HCT116 (cell line): ENCODE data around the gene MYZAP. TPM values are rescaled to one million over a fixed set of nuclear protein-coding genes. Genes with fewer than 3 reads are reported as not detected.

Source experiments
- ATAC-seq: fragments of 200-7000 bp; cut with Tn5 transposase; 2 replicates; pipeline ENCODE4 v1.9.1; 2020; ENCODE audit warnings: mild to moderate bottlenecking, moderate library complexity
- BruUV-seq: library from RNA; stranded (reverse); fragments of 400-500 nt; replicated peaks from 2 replicates; lab custom pipeline; 2021; lab: Mats Ljungman, UMichigan
- CTCF ChIA-PET: fragments of 300-600 bp; sonication (Branson Sonifier 250); formaldehyde crosslinking; loops from one replicate; lab custom pipeline; 2021; ENCODE audit warnings: antibody characterized with exemption; lab: Charles Lee
- POLR2A ChIA-PET: fragments of 300-600, 350-600 bp; sonication (Branson Sonifier 250); formaldehyde crosslinking; loops from one replicate; lab custom pipeline; 2021; ENCODE audit warnings: antibody characterized with exemption; lab: Charles Lee
- RAD21 ChIA-PET, 2 experiments: fragments of 300-600 bp; sonication (Branson Sonifier 250); formaldehyde crosslinking; loops; one replicate each; lab custom pipeline; 2023; ENCODE audit warnings: low total read pairs in 2 of 2; ENCODE audit not compliant: uncharacterized antibody in 2 of 2, unreplicated experiment in 2 of 2, low non-redundant PET in 1 of 2; lab: Charles Lee
- DNase-seq: peaks from one replicate; pipeline ENCODE4 v3.0.0-alpha.2; 2010; ENCODE audit warnings: low read depth, low spot score
- H2AFZ ChIP-seq: fragments of 200-600 bp; shearing (Covaris generic), sonication (generic); 2 replicates; pipeline ENCODE4 v1.6.1; 2017; ENCODE audit warnings: low read depth, mixed run types, mixed read lengths, antibody characterized with exemption, low read length; ENCODE audit not compliant: poor library complexity, severe bottlenecking
- H3K27ac ChIP-seq: 2 replicates; pipeline ENCODE4 v1.5.1; 2012; ENCODE audit warnings: low read depth, low read length
- H3K27me3 ChIP-seq: fragments of 200-600 bp; sonication (generic); 2 replicates; pipeline ENCODE4 v1.6.1; 2016; ENCODE audit warnings: mixed run types, low read length, mixed read lengths; ENCODE audit not compliant: insufficient read depth
- H3K36me3 ChIP-seq, 2 experiments: fragments of 200-500 bp in 1 of 2; fragments of 200-600 bp in 1 of 2; sonication (Bioruptor generic) in 1 of 2; sonication (generic) in 1 of 2; 2 replicates each; pipeline versions ENCODE4 v1.5.1 to v1.6.1; 2014 to 2016; ENCODE audit warnings: low read length in 2 of 2, inconsistent platforms in 1 of 2, mixed read lengths in 1 of 2, mixed run types in 1 of 2; ENCODE audit not compliant: insufficient read depth in 2 of 2, control insufficient read depth in 1 of 2
- H3K4me1 ChIP-seq, 2 experiments: fragments of 200-600 bp in 1 of 2; sonication (generic) in 1 of 2; 2 replicates each; pipeline versions ENCODE4 v1.5.1 to v1.6.1; 2012 to 2017; ENCODE audit warnings: low read length in 2 of 2, inconsistent platforms in 1 of 2, mild to moderate bottlenecking in 1 of 2, mixed read lengths in 1 of 2, mixed run types in 1 of 2, moderate library complexity in 1 of 2; ENCODE audit not compliant: insufficient read depth in 2 of 2, control insufficient read depth in 1 of 2
- H3K4me2 ChIP-seq: fragments of 200-600 bp; sonication (generic); 2 replicates; pipeline ENCODE4 v1.6.1; 2017; ENCODE audit warnings: mixed run types, low read length, mixed read lengths
- H3K4me3 ChIP-seq, 2 experiments: fragments of 200-600 bp in 1 of 2; sonication (generic) in 1 of 2; replicated peaks in 1 of 2; 2 replicates each; pipeline ENCODE4 v1.5.1; 2011 to 2016; ENCODE audit warnings: low read length in 2 of 2, control low read depth in 1 of 2, low read depth in 1 of 2, mild to moderate bottlenecking in 1 of 2, mixed read lengths in 1 of 2, mixed run types in 1 of 2
- H3K79me2 ChIP-seq: fragments of 200-600 bp; sonication (generic); 2 replicates; pipeline ENCODE4 v1.6.1; 2017; ENCODE audit warnings: mild to moderate bottlenecking, mixed run types, low read length, moderate library complexity, mixed read lengths; ENCODE audit not compliant: insufficient read depth
- H3K9ac ChIP-seq: fragments of 200-600 bp; sonication (generic); 2 replicates; pipeline ENCODE4 v1.6.1; 2016; ENCODE audit warnings: low read length, mixed read lengths
- H3K9me2 ChIP-seq: fragments of 200-600 bp; sonication (generic), shearing (Covaris generic); 2 replicates; pipeline ENCODE4 v1.6.1; 2017; ENCODE audit warnings: mixed run types, mild to moderate bottlenecking, moderate library complexity; ENCODE audit not compliant: insufficient read depth
- H3K9me3 ChIP-seq, 2 experiments: fragments of 200-500 bp in 1 of 2; fragments of 200-600 bp in 1 of 2; sonication (Bioruptor generic) in 1 of 2; sonication (generic) in 1 of 2; 2 replicates each; pipeline ENCODE4 v1.6.1; 2014 to 2017; ENCODE audit warnings: low read length in 2 of 2, mixed read lengths in 2 of 2, inconsistent platforms in 1 of 2, low read depth in 1 of 2, mild to moderate bottlenecking in 1 of 2, mixed run types in 1 of 2, moderate library complexity in 1 of 2; ENCODE audit not compliant: control insufficient read depth in 1 of 2, insufficient read depth in 1 of 2
- H4K20me1 ChIP-seq: fragments of 200-600 bp; sonication (generic), shearing (Covaris generic); 2 replicates; pipeline ENCODE4 v1.6.1; 2017; ENCODE audit warnings: mixed run types, mild to moderate bottlenecking, moderate library complexity; ENCODE audit not compliant: insufficient read depth
- RAD21 ChIP-seq: IDR thresholded peaks from 2 replicates; pipeline ENCODE4 v1.6.1; 2012; ENCODE audit warnings: low read depth, mild to moderate bottlenecking
- SIN3A ChIP-seq: IDR thresholded peaks from 2 replicates; pipeline ENCODE4 v1.6.1; 2012; ENCODE audit warnings: low read depth
- SRF ChIP-seq: IDR thresholded peaks from 2 replicates; pipeline ENCODE4 v1.6.1; 2012; ENCODE audit warnings: low read depth
- intact Hi-C: fragments of 100-400 bp; cut with micrococcal nuclease; formaldehyde crosslinking; loops from 2 replicates; pipeline ENCODE4 v1.10.0; 2022
- total RNA-seq: library from RNA; stranded (reverse); gene quantifications from one replicate; pipeline ENCODE4 v1.2.1, GENCODE V29; 2021; ENCODE audit not compliant: unreplicated experiment
- TF ChIP-seq, protein P1 (sequence below), 3 experiments: fragments of 200-600 bp in 1 of 3; sonication (generic) in 1 of 3; IDR thresholded peaks in 2 of 3; conservative IDR thresholded peaks in 1 of 3; 2 replicates each; pipeline ENCODE4 v1.5.1; 2012 to 2017; ENCODE audit warnings: low read depth in 2 of 3, low read length in 2 of 3, antibody characterized with exemption in 1 of 3, borderline replicate concordance in 1 of 3, control low read depth in 1 of 3, mild to moderate bottlenecking in 1 of 3, mixed read lengths in 1 of 3, mixed run types in 1 of 3, moderate library complexity in 1 of 3; ENCODE audit not compliant: insufficient read depth in 1 of 3
- TF ChIP-seq, protein P2 (sequence below): IDR thresholded peaks from 2 replicates; pipeline ENCODE4 v1.6.1; 2012
- TF ChIP-seq, protein P3 (sequence below): IDR thresholded peaks from 2 replicates; pipeline ENCODE4 v1.6.1; 2011; ENCODE audit warnings: mild to moderate bottlenecking, low read length, moderate library complexity; ENCODE audit not compliant: insufficient replicate concordance; ENCODE audit errors: extremely low read depth
- TF ChIP-seq, protein P4 (sequence below): IDR thresholded peaks from 2 replicates; pipeline ENCODE4 v1.6.1; 2012; ENCODE audit warnings: low read depth

The MYZAP gene
- total RNA-seq, 1 experiment from 2014 or later = 5.8 TPM

DNA sequence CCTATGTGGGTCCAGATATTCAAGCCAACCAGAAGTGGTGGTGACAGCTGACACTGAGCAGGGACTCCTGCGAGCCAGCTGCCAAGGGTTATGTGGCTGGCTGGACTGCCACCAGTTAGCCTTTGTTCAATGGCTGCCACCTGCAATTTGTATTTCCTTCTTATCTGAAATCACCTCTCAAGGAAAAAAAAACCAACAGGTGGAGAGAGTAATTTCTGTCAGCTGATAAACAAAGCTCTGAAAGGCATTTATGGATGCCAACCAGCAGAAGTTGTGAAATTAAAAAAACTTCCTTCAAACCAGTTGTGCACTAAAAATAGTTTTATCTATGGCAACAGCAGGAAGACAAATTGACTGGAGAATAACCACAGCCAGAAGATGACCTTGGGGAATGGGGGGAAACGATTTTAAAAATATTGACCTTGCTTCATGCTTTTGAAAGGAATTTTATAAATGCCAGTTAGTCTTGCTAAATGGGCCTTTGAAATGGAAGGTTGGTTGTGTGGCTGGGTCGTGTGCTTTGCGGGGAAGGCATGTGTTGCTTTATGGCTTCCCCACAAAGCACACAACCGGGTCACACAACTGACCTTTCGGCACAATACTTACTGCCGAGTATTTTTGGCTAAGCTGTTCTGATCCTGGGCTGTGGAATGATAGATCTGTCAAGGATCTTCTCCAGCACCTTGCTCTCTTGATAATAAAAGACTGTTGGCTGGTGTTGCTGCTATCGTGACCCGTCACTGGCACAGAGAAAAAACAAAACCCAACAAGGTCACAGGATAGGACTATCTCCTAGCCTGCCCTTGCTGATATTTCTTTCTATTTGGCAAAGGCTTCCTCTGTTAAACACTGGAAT, 3.5 kb downstream of the MYZAP start:
- intact Hi-C loops = no loop called here
- Histone ChIP-seq H3K9ac (no peak overlapping the region), H3K4me2 (no peak overlapping the region), H3K36me3 (no peaks in the 10 kb centered on the region), H2AFZ (no peak overlapping the region), H3K9me2 (no peaks in the 10 kb centered on the region), H3K27me3 (no peaks in the 10 kb centered on the region), H3K4me3 (no peak overlapping the region), H4K20me1 (no peaks in the 10 kb centered on the region), H3K4me1 (peaks cover 11 to 38% of the 10 kb centered on the region in 2 experiments), H3K9me3 (no peaks in the 10 kb centered on the region), H3K79me2 (no peaks in the 10 kb centered on the region), H3K27ac (no peak overlapping the region)
- DNase-seq = no peak
- ChIA-PET POLR2A (no interaction called here), RAD21 (no interaction called here), CTCF (no interaction called here)
- ATAC-seq = no peak
- BruUV-seq = no TSS peak
- TF ChIP-seq SIN3A (no peak), SRF (no peak), RAD21 (no peak)
- TF ChIP-seq, protein P1, sequence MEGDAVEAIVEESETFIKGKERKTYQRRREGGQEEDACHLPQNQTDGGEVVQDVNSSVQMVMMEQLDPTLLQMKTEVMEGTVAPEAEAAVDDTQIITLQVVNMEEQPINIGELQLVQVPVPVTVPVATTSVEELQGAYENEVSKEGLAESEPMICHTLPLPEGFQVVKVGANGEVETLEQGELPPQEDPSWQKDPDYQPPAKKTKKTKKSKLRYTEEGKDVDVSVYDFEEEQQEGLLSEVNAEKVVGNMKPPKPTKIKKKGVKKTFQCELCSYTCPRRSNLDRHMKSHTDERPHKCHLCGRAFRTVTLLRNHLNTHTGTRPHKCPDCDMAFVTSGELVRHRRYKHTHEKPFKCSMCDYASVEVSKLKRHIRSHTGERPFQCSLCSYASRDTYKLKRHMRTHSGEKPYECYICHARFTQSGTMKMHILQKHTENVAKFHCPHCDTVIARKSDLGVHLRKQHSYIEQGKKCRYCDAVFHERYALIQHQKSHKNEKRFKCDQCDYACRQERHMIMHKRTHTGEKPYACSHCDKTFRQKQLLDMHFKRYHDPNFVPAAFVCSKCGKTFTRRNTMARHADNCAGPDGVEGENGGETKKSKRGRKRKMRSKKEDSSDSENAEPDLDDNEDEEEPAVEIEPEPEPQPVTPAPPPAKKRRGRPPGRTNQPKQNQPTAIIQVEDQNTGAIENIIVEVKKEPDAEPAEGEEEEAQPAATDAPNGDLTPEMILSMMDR (IDR thresholded peaks at IDR 0.05 in 2 of 3, conservative IDR thresholded peaks at IDR 0.05 in 1 of 3; ENCODE audit: borderline replicate concordance in 1 of 3, insufficient read depth in 1 of 3, low read depth in 2 of 3, low read length in 2 of 3) = no peak
- TF ChIP-seq, protein P2, sequence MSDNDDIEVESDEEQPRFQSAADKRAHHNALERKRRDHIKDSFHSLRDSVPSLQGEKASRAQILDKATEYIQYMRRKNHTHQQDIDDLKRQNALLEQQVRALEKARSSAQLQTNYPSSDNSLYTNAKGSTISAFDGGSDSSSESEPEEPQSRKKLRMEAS = no peak
- TF ChIP-seq, protein P3, sequence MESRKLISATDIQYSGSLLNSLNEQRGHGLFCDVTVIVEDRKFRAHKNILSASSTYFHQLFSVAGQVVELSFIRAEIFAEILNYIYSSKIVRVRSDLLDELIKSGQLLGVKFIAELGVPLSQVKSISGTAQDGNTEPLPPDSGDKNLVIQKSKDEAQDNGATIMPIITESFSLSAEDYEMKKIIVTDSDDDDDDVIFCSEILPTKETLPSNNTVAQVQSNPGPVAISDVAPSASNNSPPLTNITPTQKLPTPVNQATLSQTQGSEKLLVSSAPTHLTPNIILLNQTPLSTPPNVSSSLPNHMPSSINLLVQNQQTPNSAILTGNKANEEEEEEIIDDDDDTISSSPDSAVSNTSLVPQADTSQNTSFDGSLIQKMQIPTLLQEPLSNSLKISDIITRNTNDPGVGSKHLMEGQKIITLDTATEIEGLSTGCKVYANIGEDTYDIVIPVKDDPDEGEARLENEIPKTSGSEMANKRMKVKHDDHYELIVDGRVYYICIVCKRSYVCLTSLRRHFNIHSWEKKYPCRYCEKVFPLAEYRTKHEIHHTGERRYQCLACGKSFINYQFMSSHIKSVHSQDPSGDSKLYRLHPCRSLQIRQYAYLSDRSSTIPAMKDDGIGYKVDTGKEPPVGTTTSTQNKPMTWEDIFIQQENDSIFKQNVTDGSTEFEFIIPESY = no peak
- TF ChIP-seq, protein P4, sequence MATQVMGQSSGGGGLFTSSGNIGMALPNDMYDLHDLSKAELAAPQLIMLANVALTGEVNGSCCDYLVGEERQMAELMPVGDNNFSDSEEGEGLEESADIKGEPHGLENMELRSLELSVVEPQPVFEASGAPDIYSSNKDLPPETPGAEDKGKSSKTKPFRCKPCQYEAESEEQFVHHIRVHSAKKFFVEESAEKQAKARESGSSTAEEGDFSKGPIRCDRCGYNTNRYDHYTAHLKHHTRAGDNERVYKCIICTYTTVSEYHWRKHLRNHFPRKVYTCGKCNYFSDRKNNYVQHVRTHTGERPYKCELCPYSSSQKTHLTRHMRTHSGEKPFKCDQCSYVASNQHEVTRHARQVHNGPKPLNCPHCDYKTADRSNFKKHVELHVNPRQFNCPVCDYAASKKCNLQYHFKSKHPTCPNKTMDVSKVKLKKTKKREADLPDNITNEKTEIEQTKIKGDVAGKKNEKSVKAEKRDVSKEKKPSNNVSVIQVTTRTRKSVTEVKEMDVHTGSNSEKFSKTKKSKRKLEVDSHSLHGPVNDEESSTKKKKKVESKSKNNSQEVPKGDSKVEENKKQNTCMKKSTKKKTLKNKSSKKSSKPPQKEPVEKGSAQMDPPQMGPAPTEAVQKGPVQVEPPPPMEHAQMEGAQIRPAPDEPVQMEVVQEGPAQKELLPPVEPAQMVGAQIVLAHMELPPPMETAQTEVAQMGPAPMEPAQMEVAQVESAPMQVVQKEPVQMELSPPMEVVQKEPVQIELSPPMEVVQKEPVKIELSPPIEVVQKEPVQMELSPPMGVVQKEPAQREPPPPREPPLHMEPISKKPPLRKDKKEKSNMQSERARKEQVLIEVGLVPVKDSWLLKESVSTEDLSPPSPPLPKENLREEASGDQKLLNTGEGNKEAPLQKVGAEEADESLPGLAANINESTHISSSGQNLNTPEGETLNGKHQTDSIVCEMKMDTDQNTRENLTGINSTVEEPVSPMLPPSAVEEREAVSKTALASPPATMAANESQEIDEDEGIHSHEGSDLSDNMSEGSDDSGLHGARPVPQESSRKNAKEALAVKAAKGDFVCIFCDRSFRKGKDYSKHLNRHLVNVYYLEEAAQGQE = no peak
